Measurements from ENCODE around the gene CDH5.

The CDH5 gene

DNA sequence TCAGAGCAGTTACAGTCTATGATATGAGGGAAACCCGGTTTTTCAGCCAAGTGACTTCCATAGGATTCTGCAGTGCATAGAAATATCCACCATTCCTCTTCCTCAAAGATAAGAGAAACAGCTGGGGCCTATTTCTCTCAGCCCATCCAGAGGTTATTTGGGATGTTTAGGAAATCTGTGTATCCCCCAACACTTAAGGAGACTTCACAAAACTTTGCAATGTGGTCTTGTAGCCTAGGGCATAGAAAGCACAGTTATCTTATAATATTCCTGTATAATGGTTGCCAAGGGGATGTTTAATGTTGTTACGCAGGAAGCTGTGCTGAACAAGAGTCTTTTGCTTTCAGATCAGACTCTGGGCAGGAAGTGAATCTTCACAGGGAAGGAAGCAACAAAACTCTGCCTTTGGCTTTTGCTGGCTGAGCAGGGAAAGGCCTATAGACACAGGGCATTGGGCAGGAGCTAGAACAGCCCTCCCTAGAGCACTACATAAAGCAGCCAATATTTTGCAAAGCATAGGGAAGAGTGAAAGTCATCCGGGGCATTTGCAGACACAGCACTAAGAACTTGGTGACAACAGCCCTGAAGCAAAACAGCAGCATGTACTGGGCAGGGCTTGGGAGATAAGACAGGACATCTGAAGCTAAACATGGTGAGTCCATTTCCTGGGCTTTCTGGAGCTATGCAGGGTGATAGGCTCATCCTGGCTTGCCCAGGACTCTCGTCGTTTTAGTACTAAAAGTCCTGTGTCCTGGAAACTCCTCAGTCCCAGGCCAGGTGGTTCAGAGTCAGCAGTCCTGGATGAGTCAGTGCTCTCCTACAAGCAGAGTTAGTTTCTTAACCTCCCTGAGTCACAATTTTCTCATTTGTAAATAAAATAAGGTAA, 41.9 kb downstream of the CDH5 start:
- no peak for TF ChIP-seq EZH2 (IDR thresholded peaks at IDR 0.05; ENCODE audit: borderline replicate concordance, low read length)
- TF ChIP-seq, protein P1, sequence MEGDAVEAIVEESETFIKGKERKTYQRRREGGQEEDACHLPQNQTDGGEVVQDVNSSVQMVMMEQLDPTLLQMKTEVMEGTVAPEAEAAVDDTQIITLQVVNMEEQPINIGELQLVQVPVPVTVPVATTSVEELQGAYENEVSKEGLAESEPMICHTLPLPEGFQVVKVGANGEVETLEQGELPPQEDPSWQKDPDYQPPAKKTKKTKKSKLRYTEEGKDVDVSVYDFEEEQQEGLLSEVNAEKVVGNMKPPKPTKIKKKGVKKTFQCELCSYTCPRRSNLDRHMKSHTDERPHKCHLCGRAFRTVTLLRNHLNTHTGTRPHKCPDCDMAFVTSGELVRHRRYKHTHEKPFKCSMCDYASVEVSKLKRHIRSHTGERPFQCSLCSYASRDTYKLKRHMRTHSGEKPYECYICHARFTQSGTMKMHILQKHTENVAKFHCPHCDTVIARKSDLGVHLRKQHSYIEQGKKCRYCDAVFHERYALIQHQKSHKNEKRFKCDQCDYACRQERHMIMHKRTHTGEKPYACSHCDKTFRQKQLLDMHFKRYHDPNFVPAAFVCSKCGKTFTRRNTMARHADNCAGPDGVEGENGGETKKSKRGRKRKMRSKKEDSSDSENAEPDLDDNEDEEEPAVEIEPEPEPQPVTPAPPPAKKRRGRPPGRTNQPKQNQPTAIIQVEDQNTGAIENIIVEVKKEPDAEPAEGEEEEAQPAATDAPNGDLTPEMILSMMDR (IDR thresholded peaks at IDR 0.05; ENCODE audit: low read length), result no peak
- H3K27ac ChIP-seq (ENCODE audit: low read depth, low read length, poor library complexity, severe bottlenecking), result no peak overlapping the region
- no peaks in the 10 kb centered on the region; the same call in 1 of the 2 replicates for H3K36me3 ChIP-seq (ENCODE audit: insufficient read depth, low read length)
- no peaks in the 10 kb centered on the region for H3F3A ChIP-seq (ENCODE audit: insufficient read depth, low read length)
- peaks cover 4% of the 10 kb centered on the region for H3K27me3 ChIP-seq (ENCODE audit: insufficient read depth, low read length)
- no peak overlapping the region for H2AFZ ChIP-seq (ENCODE audit: low read length)
- H3K9me2 ChIP-seq (ENCODE audit: low read depth, low read length), result no peaks in the 10 kb centered on the region
- H3K9ac ChIP-seq (ENCODE audit: low read length), result no peak overlapping the region
- H3K4me2 ChIP-seq (ENCODE audit: low read length), result no peak overlapping the region
- H3K79me2 ChIP-seq (ENCODE audit: insufficient read depth, low read length), result no peaks in the 10 kb centered on the region
- no peak overlapping the region for H3K4me3 ChIP-seq (ENCODE audit: low read depth, low read length, poor library complexity, severe bottlenecking)
- peaks cover 17% of the 10 kb centered on the region for H3K4me1 ChIP-seq (ENCODE audit: insufficient read depth, low read length, severe bottlenecking)
- H3K9me3 ChIP-seq (ENCODE audit: low read length), result no peaks in the 10 kb centered on the region; the same call in 1 of the 2 replicates
- H4K20me1 ChIP-seq (ENCODE audit: insufficient read depth, low read length), result no peaks in the 10 kb centered on the region

DNA sequence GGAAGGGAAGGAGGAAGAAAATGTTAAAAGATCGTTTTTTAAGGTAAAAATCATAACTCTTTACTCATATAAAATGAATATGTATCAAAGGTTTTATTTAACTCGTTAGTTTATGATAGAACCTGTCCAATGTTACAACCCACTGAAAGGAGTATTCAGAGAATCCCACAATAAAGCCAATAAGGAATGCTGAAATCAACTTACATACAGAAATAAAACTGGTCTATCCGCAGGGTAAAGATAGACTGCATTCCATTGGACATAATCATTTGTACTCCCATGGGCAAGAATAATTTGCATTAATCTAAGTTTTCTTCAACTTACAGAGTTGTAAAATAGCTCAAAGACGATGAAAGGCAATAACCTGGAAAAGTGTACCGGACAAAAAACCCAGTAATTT, 42.7 kb downstream of the CDH5 start:
- no peak overlapping the region for H3K9ac ChIP-seq (ENCODE audit: low read length)
- no peak overlapping the region for H3K4me2 ChIP-seq (ENCODE audit: low read length)
- H3K36me3 ChIP-seq (ENCODE audit: insufficient read depth, low read length), result no peaks in the 10 kb centered on the region; the same call in 1 of the 2 replicates
- H3K9me2 ChIP-seq (ENCODE audit: low read depth, low read length), result no peaks in the 10 kb centered on the region
- no peak for TF ChIP-seq EZH2 (IDR thresholded peaks at IDR 0.05; ENCODE audit: borderline replicate concordance, low read length)
- TF ChIP-seq, protein P1 (IDR thresholded peaks at IDR 0.05; ENCODE audit: low read length), result no peak
- H2AFZ ChIP-seq (ENCODE audit: low read length), result no peak overlapping the region
- H3K9me3 ChIP-seq (ENCODE audit: low read length), result no peaks in the 10 kb centered on the region; the same call in 1 of the 2 replicates
- no peaks in the 10 kb centered on the region for H3K79me2 ChIP-seq (ENCODE audit: insufficient read depth, low read length)
- H3K27ac ChIP-seq (ENCODE audit: low read depth, low read length, poor library complexity, severe bottlenecking), result no peak overlapping the region
- no peak overlapping the region for H3K4me3 ChIP-seq (ENCODE audit: low read depth, low read length, poor library complexity, severe bottlenecking)
- H4K20me1 ChIP-seq (ENCODE audit: insufficient read depth, low read length), result no peaks in the 10 kb centered on the region
- H3K27me3 ChIP-seq (ENCODE audit: insufficient read depth, low read length), result peaks cover 8% of the 10 kb centered on the region
- H3K4me1 ChIP-seq (ENCODE audit: insufficient read depth, low read length, severe bottlenecking), result peaks cover 17% of the 10 kb centered on the region
- no peaks in the 10 kb centered on the region for H3F3A ChIP-seq (ENCODE audit: insufficient read depth, low read length)

DNA sequence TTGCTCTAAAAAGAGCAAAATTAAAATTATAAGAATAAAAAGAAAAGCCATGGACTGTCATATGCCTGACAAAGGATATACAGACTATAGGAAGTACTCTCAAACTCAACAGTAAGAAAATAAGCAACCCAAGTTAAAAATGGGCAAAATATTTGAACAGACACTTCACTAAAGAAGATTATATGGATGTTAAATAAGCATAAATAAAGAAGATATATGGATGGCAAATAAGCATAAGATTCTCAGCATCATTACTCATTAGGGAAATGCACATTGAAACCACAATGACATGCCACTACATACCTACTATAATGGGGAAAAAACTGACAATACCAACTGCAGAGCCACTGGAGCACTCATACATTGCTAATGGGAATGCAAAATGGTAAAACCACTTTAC, 45.7 kb downstream of the CDH5 start:
- no peaks in the 10 kb centered on the region for H4K20me1 ChIP-seq (ENCODE audit: insufficient read depth, low read length)
- H3K4me1 ChIP-seq (ENCODE audit: insufficient read depth, low read length, severe bottlenecking), result peaks cover 9% of the 10 kb centered on the region
- no peak for TF ChIP-seq EZH2 (IDR thresholded peaks at IDR 0.05; ENCODE audit: borderline replicate concordance, low read length)
- TF ChIP-seq, protein P1 (IDR thresholded peaks at IDR 0.05; ENCODE audit: low read length), result no peak
- no peak overlapping the region for H3K9ac ChIP-seq (ENCODE audit: low read length)
- no peaks in the 10 kb centered on the region for H3F3A ChIP-seq (ENCODE audit: insufficient read depth, low read length)
- H3K27me3 ChIP-seq (ENCODE audit: insufficient read depth, low read length), result peaks cover 4% of the 10 kb centered on the region; the same call in 1 of the 2 replicates
- H3K36me3 ChIP-seq (ENCODE audit: insufficient read depth, low read length), result peaks cover 3% of the 10 kb centered on the region; the same call in 1 of the 2 replicates
- H3K4me2 ChIP-seq (ENCODE audit: low read length), result no peak overlapping the region
- H2AFZ ChIP-seq (ENCODE audit: low read length), result no peak overlapping the region
- no peaks in the 10 kb centered on the region for H3K79me2 ChIP-seq (ENCODE audit: insufficient read depth, low read length)
- H3K4me3 ChIP-seq (ENCODE audit: low read depth, low read length, poor library complexity, severe bottlenecking), result no peak overlapping the region
- peaks cover 5% of the 10 kb centered on the region; the same call in 1 of the 2 replicates for H3K9me3 ChIP-seq (ENCODE audit: low read length)
- H3K27ac ChIP-seq (ENCODE audit: low read depth, low read length, poor library complexity, severe bottlenecking), result no peak overlapping the region
- no peaks in the 10 kb centered on the region for H3K9me2 ChIP-seq (ENCODE audit: low read depth, low read length)

Measured in OCI-LY1 (cell line).